ENCODE data around the gene STK35.
"Not testable (repeated sequence)": the region's sequence is repeated elsewhere in the genome, so short reads cannot be mapped to it uniquely, and the experiment has no call there.

- TF ChIP-seq CTCF, EP300, POLR2A (IDR thresholded peaks at IDR 0.05): not testable (repeated sequence)
Observed at GRCh38 chr20:2184933-2185332, 83.3 kb downstream of the STK35 start.

Measured in ovary (tissue), 3 donors.